C4-2B (cell line): ENCODE results near the gene HPS5.

Experiments
- H3K27ac ChIP-seq: fragments of 450-650 bp; 2 replicates; pipeline ENCODE4 v1.5.1; 2017
- ZFX ChIP-seq: fragments of 450-650 bp; IDR thresholded peaks from 2 replicates; pipeline ENCODE4 v1.6.1; 2017
- TF ChIP-seq, protein P1 (sequence below): fragments of 450-650 bp; conservative IDR thresholded peaks from 2 replicates; pipeline ENCODE4 v1.5.1; 2017; ENCODE audit warnings: mild to moderate bottlenecking

HPS5 gene

DNA sequence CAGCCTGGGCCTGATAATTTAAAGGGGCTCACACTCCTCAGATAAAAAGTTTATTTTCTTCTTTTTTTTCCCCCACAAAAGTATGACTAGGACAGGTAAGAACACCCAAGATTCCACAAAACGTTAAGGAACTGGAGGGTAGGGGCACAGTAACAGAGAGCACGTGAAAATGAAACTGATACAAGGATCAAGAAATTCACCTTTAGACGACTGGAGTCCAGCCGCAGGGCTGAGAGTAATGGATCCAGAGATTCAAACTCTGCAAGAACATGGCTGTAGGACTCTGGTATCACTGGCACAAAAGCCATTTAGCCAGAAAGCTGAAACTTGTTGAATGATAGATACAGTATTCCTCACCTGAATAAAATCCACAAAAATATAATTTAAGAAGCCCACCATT, 4.4 kb downstream of the HPS5 start:
- no peak overlapping the region for H3K27ac ChIP-seq
- TF ChIP-seq, protein P1, sequence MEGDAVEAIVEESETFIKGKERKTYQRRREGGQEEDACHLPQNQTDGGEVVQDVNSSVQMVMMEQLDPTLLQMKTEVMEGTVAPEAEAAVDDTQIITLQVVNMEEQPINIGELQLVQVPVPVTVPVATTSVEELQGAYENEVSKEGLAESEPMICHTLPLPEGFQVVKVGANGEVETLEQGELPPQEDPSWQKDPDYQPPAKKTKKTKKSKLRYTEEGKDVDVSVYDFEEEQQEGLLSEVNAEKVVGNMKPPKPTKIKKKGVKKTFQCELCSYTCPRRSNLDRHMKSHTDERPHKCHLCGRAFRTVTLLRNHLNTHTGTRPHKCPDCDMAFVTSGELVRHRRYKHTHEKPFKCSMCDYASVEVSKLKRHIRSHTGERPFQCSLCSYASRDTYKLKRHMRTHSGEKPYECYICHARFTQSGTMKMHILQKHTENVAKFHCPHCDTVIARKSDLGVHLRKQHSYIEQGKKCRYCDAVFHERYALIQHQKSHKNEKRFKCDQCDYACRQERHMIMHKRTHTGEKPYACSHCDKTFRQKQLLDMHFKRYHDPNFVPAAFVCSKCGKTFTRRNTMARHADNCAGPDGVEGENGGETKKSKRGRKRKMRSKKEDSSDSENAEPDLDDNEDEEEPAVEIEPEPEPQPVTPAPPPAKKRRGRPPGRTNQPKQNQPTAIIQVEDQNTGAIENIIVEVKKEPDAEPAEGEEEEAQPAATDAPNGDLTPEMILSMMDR, result no peak
- no peak for TF ChIP-seq ZFX

DNA sequence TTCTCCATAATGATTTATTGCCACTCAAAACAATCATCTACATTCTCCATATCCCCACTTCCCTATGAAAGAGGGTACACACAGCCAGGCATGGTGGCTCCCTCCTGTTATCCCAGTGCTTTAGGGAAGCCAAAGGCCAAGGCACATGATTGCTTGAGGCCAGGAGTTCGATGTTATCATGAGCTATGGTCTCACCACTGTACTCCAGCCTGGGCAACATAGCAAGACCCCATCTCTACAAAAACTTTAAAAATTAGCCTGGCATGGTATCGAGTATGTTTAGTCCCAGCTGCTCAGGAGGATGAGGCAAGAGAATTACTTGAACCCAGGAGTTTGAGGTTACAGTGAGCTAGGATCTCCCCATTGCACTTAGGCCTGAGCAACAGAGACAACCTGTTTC, 6.0 kb downstream of the HPS5 start:
- H3K27ac ChIP-seq, result no peak overlapping the region
- no peak for TF ChIP-seq ZFX
- TF ChIP-seq, protein P1, result no peak

DNA sequence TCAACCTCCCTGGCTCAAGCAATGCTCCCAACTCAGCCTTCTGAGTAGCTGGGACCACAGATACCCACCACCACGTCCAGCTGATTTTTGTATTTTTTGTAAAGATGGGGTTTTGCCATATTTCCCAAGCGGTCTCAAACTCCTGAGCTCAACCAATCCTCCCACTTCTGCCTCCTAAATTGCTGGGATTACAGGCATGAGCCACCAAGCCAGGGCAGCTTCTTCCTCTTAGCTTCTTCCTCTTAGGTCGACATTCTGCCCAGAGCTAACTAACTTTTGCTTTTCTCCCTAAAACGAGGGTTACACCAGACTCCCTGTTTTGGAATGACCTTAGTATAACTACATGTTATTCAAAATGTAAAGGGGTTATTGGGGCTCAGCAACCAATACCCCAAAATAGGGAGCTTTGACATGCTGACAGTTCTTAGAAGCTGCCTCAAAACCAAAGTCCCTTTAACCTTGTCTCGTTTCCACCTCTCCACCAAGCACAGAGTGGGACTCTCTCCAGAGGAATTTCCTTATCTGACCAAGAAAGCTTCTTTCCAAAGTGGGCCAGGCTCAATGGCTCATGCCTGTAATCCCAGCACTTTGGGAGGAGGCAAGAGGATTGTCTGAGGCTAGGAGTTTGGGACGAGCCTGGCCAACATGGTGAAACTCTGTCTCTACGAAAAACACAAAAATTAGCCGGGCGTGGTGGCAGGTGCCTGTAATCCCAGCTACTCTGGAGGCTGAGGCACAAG, 7.0 kb downstream of the HPS5 start:
- no peak for TF ChIP-seq ZFX
- H3K27ac ChIP-seq, result no peak overlapping the region

DNA sequence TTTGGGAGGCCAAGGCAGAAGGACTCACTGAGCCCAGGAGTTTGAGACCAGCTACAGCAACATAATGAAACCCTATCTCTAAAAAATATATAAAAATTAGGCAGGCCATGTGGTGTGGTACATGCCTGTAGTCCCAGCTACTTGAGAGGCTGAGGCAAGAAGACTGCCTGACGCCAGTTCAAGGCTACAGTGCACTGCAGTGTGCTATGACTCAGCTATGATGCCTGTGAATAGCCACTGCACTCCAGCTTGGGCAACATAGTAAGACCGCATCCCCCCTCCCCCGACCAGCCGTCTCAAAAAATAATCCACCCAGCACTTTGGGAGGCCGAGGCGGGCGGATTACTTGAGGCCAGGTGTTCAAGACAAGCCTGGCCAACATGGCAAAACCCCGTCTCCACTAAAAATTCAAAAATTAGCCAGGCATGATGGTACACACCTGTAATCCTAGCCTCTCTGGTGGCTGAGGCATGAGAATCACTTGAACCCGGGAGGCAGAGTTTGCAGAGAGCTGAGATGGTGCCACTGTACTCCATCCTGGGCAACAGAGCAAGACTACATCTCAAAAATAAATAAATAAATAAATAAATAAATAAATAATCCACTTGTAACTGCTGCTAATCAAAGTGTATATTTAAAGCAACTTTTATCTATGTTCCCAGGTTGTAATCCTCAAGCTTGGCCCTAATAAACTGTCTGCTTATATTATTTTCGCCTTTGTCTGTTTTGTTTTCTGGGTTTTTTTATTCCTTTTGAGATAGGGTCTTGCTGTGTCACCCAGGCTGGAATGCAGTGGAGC, 7.8 kb downstream of the HPS5 start:
- no peak overlapping the region for H3K27ac ChIP-seq

DNA sequence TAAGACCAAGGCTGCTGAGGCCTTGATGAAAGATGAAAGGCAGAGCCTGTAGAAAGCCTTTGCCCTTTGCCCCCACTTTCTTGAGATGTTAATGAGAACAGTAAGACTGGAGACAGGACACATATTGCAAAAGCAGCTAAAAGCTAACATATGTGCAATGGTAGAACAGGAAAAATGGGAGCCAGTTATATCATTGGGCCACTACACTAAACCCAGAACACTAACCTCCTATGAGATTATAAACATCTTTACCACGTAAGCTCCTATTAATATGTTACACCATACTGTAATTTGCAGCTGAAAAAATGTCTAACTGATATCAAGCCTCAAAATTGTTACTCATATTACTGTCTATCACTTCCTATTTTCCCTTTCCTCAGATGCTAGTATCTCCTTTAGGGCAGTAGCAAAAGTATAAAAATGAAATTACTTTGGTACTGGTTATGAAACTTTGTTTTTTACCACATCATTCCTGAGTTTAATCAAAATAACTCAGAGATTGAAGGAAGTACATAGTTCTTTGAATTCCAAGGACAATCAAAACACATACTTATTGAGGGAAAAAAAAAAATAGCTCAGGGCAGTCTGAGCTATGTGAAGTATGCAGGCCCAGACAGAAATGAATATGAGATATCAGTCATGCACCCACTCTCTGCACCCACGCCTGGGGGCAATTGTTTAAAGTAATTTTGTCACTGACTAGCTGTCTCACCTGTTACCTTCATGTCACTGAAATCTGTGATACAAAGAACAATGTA, 9.1 kb downstream of the HPS5 start:
- H3K27ac ChIP-seq, result no peak overlapping the region

More for the DNA sequence above, 7.8 kb downstream of the HPS5 start:
- no peak for TF ChIP-seq ZFX
- TF ChIP-seq, protein P1, result no peak

DNA sequence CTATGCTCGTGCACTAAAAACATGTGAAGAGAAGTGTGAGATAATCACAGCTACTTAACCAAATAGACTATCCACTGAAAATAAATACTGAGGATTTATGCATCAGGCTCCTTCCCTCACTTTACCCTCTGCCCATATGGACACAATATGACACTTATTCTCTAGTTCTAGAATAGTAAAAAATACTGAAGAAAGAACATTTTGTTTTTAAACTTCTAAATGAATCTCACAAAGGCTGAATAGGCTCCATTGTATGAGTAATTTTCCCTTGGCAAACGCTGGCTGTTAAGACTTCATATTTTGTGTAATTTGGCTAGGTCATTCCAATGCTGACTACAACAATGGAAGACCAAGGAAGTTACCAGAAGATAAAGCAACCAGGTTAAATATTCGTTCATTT, 9.9 kb downstream of the HPS5 start:
- TF ChIP-seq, protein P1, result no peak
- no peak for TF ChIP-seq ZFX
- H3K27ac ChIP-seq, result no peak overlapping the region

More for the DNA sequence above, 9.1 kb downstream of the HPS5 start:
- TF ChIP-seq, protein P1, result no peak
- no peak for TF ChIP-seq ZFX

DNA sequence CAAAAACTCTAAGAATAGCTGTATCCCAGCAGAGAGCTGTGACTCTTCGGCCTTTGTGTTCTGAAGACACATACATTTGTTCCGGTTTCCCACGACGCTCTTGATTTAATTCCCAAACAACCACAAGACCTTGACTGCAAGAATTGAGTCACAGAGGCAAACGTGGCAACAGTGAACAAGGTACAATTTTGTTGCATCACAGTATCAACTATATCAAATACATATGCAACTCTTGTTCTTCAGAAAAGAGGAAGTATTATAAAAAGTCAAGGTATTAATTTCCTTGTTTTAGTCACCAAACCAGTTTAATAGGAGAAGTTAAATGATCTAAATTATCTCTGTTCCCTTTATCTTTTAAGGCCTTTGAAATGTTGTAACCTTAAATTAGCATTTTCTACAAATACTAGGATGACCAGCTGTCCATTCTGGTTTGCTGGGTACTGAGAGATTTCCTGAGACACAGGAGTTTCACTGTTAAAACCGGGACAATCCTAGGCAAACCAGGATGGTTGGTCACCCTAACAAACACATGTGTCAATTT, 11.1 kb downstream of the HPS5 start:
- TF ChIP-seq ZFX, result no peak
- TF ChIP-seq, protein P1, result no peak
- no peak overlapping the region for H3K27ac ChIP-seq
